ENCODE data around the gene OPCML. TPM values are rescaled to one million over a fixed set of nuclear protein-coding genes. Genes with fewer than 3 reads are reported as not detected.

OPCML gene
- total and polyA plus RNA-seq, 2 of the 13 experiments (the other 11 are each of a cell fraction or from before 2014, with no cell fraction given), result not detected

DNA sequence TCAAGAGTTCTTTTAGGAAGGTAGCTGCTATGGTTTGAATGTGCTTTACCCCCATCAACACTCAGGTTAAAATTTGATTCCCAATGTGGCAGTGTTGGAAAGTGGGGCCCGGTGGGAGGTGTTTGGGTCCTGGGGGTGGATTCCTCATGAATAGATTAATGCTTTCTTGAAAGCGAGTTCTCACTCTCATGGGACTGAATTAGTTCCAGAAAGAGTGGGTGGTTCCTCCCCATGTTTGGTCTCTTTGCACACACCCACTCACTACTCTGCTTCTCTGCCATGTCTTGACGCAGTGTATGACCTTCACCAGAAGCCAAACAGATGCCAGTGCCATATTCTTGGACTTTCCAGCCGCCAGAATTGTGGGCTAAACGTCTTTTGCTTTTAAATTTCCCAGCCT is 394.4 kb downstream of the OPCML start:
- Histone ChIP-seq H3K4me1 (ENCODE audit: insufficient read depth, low read length) (no peaks in the 10 kb centered on the region), H3K27ac (ENCODE audit: extremely low read length, insufficient read depth, low read length) (no peak overlapping the region), H3K4me3 (replicated peaks in 1 of 3; ENCODE audit: insufficient read depth in 1 of 3, low read depth in 2 of 3, low read length in 3 of 3) (no peak overlapping the region), H3K4me2 (ENCODE audit: low read depth, low read length) (no peak overlapping the region), H2AFZ (ENCODE audit: low read length) (no peak overlapping the region), H3K79me2 (ENCODE audit: insufficient read depth, low read length) (no peaks in the 10 kb centered on the region), H3K36me3 (replicated peaks in 1 of 2; ENCODE audit: control insufficient read depth in 1 of 2, insufficient read depth in 2 of 2, low read length in 2 of 2) (no peaks in the 10 kb centered on the region), H3K9ac (ENCODE audit: insufficient read depth, low read depth, low read length) (no peak overlapping the region), H3K9me3 (ENCODE audit: low read length) (no peaks in the 10 kb centered on the region), H3K27me3 (ENCODE audit: control insufficient read depth in 1 of 2, insufficient read depth in 2 of 2, low read length in 2 of 2) (no peaks in the 10 kb centered on the region), H4K20me1 (ENCODE audit: insufficient read depth, low read length) (no peaks in the 10 kb centered on the region)
- no peak for TF ChIP-seq ZBTB34 (CRISPR knock-in tag; IDR thresholded peaks at IDR 0.05)
- TF ChIP-seq ZBTB21 (CRISPR knock-in tag; IDR thresholded peaks at IDR 0.05), result no peak
- no peak for TF ChIP-seq MTA3 (CRISPR knock-in tag; IDR thresholded peaks at IDR 0.05)
- no peak for TF ChIP-seq NFKB2 (CRISPR knock-in tag; IDR thresholded peaks at IDR 0.05; ENCODE audit: borderline replicate concordance)
- TF ChIP-seq HDAC6 (IDR thresholded peaks at IDR 0.05; ENCODE audit: low read depth, low read length), result no peak
- no peak for TF ChIP-seq SMARCE1 (IDR thresholded peaks at IDR 0.05; ENCODE audit: borderline replicate concordance)
- no peak for TF ChIP-seq FOXA1 (IDR thresholded peaks at IDR 0.05)
- TF ChIP-seq FOXA1 (CRISPR knock-in tag; IDR thresholded peaks at IDR 0.05), result no peak
- TF ChIP-seq, protein P1, sequence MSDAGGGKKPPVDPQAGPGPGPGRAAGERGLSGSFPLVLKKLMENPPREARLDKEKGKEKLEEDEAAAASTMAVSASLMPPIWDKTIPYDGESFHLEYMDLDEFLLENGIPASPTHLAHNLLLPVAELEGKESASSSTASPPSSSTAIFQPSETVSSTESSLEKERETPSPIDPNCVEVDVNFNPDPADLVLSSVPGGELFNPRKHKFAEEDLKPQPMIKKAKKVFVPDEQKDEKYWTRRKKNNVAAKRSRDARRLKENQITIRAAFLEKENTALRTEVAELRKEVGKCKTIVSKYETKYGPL (CRISPR knock-in tag; IDR thresholded peaks at IDR 0.05), result no peak
- TF ChIP-seq ZNF121 (CRISPR knock-in tag; IDR thresholded peaks at IDR 0.05), result no peak
- no peak for TF ChIP-seq ZNF646 (CRISPR knock-in tag; IDR thresholded peaks at IDR 0.05)
- TF ChIP-seq, protein P2, sequence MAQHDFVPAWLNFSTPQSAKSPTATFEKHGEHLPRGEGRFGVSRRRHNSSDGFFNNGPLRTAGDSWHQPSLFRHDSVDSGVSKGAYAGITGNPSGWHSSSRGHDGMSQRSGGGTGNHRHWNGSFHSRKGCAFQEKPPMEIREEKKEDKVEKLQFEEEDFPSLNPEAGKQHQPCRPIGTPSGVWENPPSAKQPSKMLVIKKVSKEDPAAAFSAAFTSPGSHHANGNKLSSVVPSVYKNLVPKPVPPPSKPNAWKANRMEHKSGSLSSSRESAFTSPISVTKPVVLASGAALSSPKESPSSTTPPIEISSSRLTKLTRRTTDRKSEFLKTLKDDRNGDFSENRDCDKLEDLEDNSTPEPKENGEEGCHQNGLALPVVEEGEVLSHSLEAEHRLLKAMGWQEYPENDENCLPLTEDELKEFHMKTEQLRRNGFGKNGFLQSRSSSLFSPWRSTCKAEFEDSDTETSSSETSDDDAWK (CRISPR knock-in tag; IDR thresholded peaks at IDR 0.05), result no peak
- DNase-seq (ENCODE audit: low spot score), result no peak
- POLR2A ChIA-PET, result no interaction called here
- BruUV-seq (replicated peaks), result no TSS peak
- in situ Hi-C loops (cut with HindIII; ENCODE audit: extremely low pct_ligation_motif_present, low pct_unique_long_range_greater_than_20kb) (loop anchor here (10.0 kb wide), 1 partner anchor 687 kb away; no protein-coding TSS in a partner anchor), intact Hi-C loops (cut with micrococcal nuclease; ENCODE audit: unreplicated experiment) (no loop called here)
- no peak for FAIRE-seq
- CTCF ChIA-PET (ENCODE audit: low intra/inter-chr PET ratio, low total read pairs), result no interaction called here
- no peak for ATAC-seq
- 3% methylated on average over 5 of the region's 5 CpGs for WGBS (ENCODE audit: low lambda C conversion rate)

Data from HepG2 (cell line).